Stimulated activated CD4-positive, alpha-beta T cell treated with anti-CD3 and anti-CD28 coated beads, TNF-alpha, amount 100 ng/mL, for 4 hours (primary cell): Measurements from ENCODE around the gene DPY19L3.
"Not testable (repeated sequence)": the region's sequence is repeated elsewhere in the genome, so short reads cannot be mapped to it uniquely, and the experiment has no call there.

ENCODE experiments used
- DNase-seq, 3 experiments: peaks; one replicate each; pipeline ENCODE4 v3.0.0-alpha.2; 2020; ENCODE audit warnings: low read depth in 3 of 3

The DPY19L3 gene

GRCh38 chr19:32512498-32512897, 106.9 kb downstream of the DPY19L3 start:
- DNase-seq: not testable (repeated sequence)

GRCh38 chr19:32519023-32519422, 113.5 kb downstream of the DPY19L3 start:
- DNase-seq: no peak

GRCh38 chr19:32522967-32523366, 117.4 kb downstream of the DPY19L3 start:
- no peak for DNase-seq

- no peak for DNase-seq
Measured at GRCh38 chr19:32526895-32527294, 121.3 kb downstream of the DPY19L3 start.

DNA sequence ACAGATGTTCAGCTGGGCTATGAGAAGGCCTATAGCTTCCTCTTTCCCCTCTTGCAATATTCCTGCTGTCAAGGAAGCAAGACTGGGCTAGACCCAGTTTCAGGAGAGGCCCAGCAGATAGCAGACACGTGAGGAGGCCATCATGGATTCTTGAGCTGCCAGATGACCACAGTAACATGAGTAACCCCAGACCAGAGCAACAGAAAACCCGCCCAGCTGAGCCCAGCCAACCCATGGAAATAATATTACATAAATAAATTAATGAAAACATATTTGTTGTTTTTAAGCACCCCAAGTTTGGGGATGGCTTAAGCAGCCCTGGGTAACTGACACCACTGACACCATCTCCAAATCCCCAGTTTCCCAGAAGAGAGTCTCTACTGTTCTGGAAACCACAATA, 125.2 kb downstream of the DPY19L3 start:
- DNase-seq: no peak

DNA sequence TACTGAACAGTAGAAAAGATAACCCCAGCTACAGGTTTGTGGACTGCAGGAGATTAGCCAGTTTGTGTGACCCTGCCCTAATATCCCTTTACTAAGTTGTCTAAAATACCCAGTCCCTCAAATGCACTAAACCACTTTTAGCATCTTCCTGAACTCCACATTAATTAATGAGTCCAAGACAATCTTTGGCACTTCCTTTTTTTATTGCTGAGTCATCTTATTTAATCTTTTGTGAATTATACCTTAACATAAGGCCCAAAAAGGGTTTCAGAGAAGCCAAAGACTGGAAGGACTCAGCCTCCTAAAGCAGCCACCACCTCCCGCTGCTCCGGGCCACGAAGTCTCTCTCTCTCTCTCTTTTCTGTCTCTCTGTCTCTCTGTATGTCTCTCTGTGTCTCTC, 126.7 kb downstream of the DPY19L3 start:
- no peak for DNase-seq
